Activated naive CD4-positive, alpha-beta T cell treated with anti-CD3 and anti-CD28 coated beads, Interleukin-2, amount 50 U/mL, for 72 hours (primary cell): ENCODE results near the gene MALAT1. TPM values are rescaled to one million over a fixed set of nuclear protein-coding genes. Genes with fewer than 3 reads are reported as not detected.
A peak's percentile ranks its signal among the peaks of the same experiment; 100 is the strongest.

Source experiments
- ATAC-seq, 2 donors: fragments of 150-1000 bp; cut with Tn5 transposase; 2 replicates each; pipeline ENCODE4 v1.10.0; 2021; ENCODE audit warnings: mild to moderate bottlenecking in 2 of 2, moderate library complexity in 2 of 2
- DNase-seq, 2 donors: peaks; one replicate each; pipeline ENCODE4 v3.0.0; 2021 to 2022; ENCODE audit warnings: low spot score in 2 of 2
- H3K27ac Mint-ChIP-seq, 2 donors: one replicate each; pipeline ENCODE4 v1.8.0; 2022; ENCODE audit warnings: mild to moderate bottlenecking in 2 of 2, mixed read lengths in 2 of 2
- H3K36me3 Mint-ChIP-seq, 2 donors: one replicate each; pipeline ENCODE4 v1.8.0; 2022; ENCODE audit warnings: mixed read lengths in 2 of 2
- H3K9me3 Mint-ChIP-seq, 2 donors: one replicate each; pipeline ENCODE4 v1.8.0; 2022; ENCODE audit warnings: mixed read lengths in 2 of 2
- total RNA-seq, 2 donors: library from RNA; stranded (reverse); gene quantifications; one replicate each; pipeline ENCODE4 v1.2.3, GENCODE V29; 2022

Gene MALAT1
- total RNA-seq, 2 donors from 2014 or later = 7,127 to 16,609 TPM

DNA sequence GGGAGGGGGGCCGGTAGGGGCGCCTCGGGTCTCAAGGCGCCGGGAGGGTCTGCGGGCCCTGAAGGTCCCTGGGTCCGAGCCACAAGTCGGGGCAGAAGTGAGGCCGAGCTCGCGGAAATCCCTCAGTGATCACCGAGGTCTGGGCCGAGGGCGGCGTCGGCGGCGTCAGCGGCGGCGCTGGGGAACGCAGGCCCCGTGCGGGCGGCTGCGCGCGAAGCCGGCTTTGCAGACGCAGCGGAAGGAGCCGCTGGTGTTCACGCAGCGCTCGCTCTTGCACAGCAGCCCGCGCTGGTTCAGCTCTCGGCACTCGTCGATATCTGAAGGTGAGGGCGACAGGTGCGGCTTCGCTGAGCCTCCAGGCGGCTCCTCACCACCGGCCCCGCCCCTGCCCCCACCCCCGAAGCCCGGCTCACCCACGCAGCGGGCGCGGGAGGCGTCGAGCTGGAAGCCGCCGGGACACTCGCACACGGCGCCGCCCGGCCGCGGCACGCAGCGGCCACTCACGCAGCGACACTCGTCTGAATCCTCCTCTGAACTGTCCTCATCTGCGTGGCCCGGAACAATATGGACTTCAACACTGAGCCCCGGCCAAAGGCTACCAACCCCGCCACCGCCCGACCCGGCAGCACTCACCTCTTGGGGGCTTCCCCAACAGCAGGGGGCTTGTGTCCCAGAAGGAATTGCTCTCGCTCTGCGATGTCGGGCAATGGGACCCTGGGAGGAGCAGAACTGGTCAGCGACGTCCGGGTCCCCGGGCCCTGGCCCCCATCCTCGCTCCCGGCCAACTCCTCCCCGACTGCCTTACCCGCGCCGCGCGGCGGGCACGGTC is 40.3 kb downstream of the MALAT1 start:
- no peaks in the 10 kb centered on the region for H3K36me3 Mint-ChIP-seq
- ATAC-seq (no peak), DNase-seq (peak in 1 of 2 donors; percentile 59)
- no peaks in the 10 kb centered on the region for H3K9me3 Mint-ChIP-seq
- H3K27ac Mint-ChIP-seq = no peak overlapping the region

- DNase-seq (peak in 1 of 2 donors; percentile 70), ATAC-seq (peak in 1 of 2 donors; percentile 77)
- Mint-ChIP-seq H3K27ac (no peak overlapping the region), H3K36me3 (no peaks in the 10 kb centered on the region), H3K9me3 (no peaks in the 10 kb centered on the region)
Observed at GRCh38 chr11:65539744-65540289, 41.0 kb downstream of the MALAT1 start.

GRCh38 chr11:65540290-65541092 is 41.6 kb downstream of the MALAT1 start:
- peak; percentile 83 to 90 for ATAC-seq
- Mint-ChIP-seq H3K36me3 (no peaks in the 10 kb centered on the region), H3K9me3 (no peaks in the 10 kb centered on the region), H3K27ac (peak overlapping the region; percentile 68)
- peak; percentile 87 to 93 for DNase-seq

DNA sequence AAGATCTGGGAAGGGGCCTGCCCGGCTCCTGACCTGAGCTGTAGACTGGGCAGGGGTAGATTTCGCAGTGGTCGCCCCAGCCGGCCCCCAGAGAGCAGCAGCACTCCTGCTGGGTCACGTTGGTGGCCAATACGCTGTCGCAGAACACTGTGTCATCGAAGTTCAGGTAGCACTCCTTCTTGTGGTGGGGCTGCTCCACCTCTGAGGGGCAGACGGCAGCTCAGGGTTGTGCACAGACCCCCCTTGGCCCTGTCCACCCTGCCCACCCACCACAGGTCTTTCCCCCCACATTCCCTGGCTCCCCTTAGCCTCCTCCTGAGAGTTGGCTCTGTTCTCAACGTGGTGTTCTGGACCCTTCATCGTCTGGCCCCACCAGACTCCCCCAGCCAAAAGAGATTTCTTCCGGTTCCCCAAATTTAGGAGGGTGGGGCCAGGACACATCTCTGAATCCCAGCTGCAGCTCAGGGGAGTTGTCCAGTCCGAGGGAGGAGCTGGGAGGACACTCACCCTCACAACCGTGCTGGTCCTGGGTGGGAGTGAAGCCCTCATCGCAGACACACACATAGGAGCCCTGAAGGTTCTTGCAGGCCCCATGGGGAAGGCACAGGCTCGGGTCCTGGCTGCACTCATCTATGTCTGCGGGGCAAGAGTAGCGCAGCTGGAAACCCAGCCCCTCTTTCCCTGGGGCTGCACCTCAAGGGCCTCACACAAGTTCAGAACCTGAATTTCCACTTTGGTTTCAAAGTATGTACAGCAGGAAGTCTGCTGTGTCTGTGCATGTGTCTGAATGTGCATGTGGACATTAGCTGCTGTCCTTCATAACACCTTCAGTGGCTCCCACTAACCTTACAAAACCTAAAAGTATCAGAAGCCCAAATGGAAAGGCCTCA is 42.5 kb downstream of the MALAT1 start:
- H3K27ac Mint-ChIP-seq = peak overlapping the region; percentile 68 to 88
- no peaks in the 10 kb centered on the region for H3K36me3 Mint-ChIP-seq
- DNase-seq (no peak), ATAC-seq (no peak)
- H3K9me3 Mint-ChIP-seq = no peaks in the 10 kb centered on the region

- Mint-ChIP-seq H3K27ac (no peak overlapping the region), H3K36me3 (no peaks in the 10 kb centered on the region)
Observed at GRCh38 chr11:65542738-65543390, 44.0 kb downstream of the MALAT1 start.

GRCh38 chr11:65545853-65546216 is 47.0 kb downstream of the MALAT1 start:
- H3K36me3 Mint-ChIP-seq = peaks cover 0 to 10% of the 10 kb centered on the region in 2 donors
- no peak for DNase-seq
- no peaks in the 10 kb centered on the region for H3K9me3 Mint-ChIP-seq
- ATAC-seq = peak in 1 of 2 donors; percentile 0
- H3K27ac Mint-ChIP-seq = peak overlapping the region in 1 of 2 donors; percentile 84

More at GRCh38 chr11:65542738-65543390, 44.0 kb downstream of the MALAT1 start:
- DNase-seq (no peak), ATAC-seq (no peak)
- H3K9me3 Mint-ChIP-seq = no peaks in the 10 kb centered on the region

DNA sequence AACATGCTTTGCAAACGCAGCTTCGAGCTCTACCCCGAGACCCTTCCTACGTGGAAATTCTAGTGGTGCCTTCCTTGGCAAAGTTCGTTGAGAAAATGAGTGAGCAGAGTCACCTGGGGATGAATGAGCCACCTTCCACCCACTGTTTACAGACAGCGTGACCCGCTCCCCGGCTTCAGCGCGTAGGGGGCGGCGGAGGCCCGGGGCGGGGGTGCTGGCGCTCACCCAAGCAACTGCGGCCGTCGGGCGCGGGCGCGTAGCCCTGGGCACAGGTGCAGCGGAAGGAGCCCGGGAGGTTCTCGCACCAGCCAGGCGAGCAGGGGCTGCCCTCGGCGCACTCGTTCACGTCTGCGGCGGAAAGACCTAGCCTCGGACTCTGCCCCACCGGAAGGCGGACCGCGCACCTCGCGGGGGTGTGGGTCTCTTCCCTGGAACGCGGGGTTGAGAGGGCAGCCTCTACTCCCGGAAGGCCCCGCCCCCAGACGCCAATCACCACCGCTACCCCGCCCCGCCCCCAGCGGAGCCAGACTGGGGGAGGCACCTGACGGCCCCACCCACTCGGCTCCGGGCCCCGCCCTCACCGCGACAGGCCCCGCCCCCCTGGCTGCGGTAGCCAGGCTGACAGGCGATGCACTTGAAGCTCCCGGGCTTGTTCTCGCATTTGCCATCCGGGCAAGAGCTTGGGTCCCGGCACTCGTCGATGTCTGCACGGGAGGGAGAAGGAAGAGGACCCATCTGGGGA is 47.5 kb downstream of the MALAT1 start:
- peak; percentile 84 to 92 for ATAC-seq
- H3K36me3 Mint-ChIP-seq = peaks cover 0 to 16% of the 10 kb centered on the region in 2 donors
- no peaks in the 10 kb centered on the region for H3K9me3 Mint-ChIP-seq
- peak; percentile 96 to 100 for DNase-seq
- peak overlapping the region in 1 of 2 donors; percentile 84 for H3K27ac Mint-ChIP-seq

- Mint-ChIP-seq H3K27ac (no peak overlapping the region), H3K9me3 (no peaks in the 10 kb centered on the region), H3K36me3 (peaks cover 0 to 22% of the 10 kb centered on the region in 2 donors)
- DNase-seq (no peak), ATAC-seq (no peak)
Observed at GRCh38 chr11:65547446-65548125, 48.7 kb downstream of the MALAT1 start.

DNA sequence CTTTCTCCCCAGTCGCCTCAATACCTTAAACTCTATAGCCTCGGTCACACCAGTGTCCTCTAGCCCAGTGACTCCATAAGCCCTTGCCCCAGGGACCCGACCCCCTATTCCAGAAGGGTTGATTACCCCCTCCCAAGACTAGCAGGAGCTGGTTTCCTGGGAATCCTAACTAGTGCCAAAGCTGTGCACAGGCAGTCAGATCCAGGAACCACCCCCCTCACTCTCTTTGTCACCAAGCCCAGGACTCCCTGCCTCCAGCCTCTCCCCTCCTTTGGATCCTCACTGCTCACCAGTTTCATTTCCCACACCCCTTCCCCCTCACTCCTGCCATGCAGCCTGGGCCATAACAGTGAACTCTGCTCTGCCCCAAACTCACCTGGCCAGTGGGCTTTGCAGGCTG is 49.5 kb downstream of the MALAT1 start:
- DNase-seq (no peak), ATAC-seq (no peak)
- H3K27ac Mint-ChIP-seq = peak overlapping the region in 1 of 2 donors; percentile 88
- H3K36me3 Mint-ChIP-seq = peaks cover 0 to 22% of the 10 kb centered on the region in 2 donors
- H3K9me3 Mint-ChIP-seq = no peaks in the 10 kb centered on the region

GRCh38 chr11:65549096-65549495 is 50.3 kb downstream of the MALAT1 start:
- no peak for DNase-seq
- H3K36me3 Mint-ChIP-seq = peaks cover 0 to 22% of the 10 kb centered on the region in 2 donors
- ATAC-seq = no peak
- H3K9me3 Mint-ChIP-seq = no peaks in the 10 kb centered on the region
- no peak overlapping the region for H3K27ac Mint-ChIP-seq

GRCh38 chr11:65551572-65552387 is 52.9 kb downstream of the MALAT1 start:
- DNase-seq (peak in 1 of 2 donors; percentile 71), ATAC-seq (peak; percentile 52 to 54)
- H3K27ac Mint-ChIP-seq = peak overlapping the region; percentile 62 to 73
- no peaks in the 10 kb centered on the region for H3K9me3 Mint-ChIP-seq
- H3K36me3 Mint-ChIP-seq = peaks cover 0 to 22% of the 10 kb centered on the region in 2 donors

- DNase-seq = no peak
- Mint-ChIP-seq H3K9me3 (no peaks in the 10 kb centered on the region), H3K36me3 (peaks cover 0 to 22% of the 10 kb centered on the region in 2 donors), H3K27ac (peak overlapping the region in 1 of 2 donors; percentile 62)
- ATAC-seq = no peak
Observed at GRCh38 chr11:65552388-65552951, 53.6 kb downstream of the MALAT1 start.

DNA sequence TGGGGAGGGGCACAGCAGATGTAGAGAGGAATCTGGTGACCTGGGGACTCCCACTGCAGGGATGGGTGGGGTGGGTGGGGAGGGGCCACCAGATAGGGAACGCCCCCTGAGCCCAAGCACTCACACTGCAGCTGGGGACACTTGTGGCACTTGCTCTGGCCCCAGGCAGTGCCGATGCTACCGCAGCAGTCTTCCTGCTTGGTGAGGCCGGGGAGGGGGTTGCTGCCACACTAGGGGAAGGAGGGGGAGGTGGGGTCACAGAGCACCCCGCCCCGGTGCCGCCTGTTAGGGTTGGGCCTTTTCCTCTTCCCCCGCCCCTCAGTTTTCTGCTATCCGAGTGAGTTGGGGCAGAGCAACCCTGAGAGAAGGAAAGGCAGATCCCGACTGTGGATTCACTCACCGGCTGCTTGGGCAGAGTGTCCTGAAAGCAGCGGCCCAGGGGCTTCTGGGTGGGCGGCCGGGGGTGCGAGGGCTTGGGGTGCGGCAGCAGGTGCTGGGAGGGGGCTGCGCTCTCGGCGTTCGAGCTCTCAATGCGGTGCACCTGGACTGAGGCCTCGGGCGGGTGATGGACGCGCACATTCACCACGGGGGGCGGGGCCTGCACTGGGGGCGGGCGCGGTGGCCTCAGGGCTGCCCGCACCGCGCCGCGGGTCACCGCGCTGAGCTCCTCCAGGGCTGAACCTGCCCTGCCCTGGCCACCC is 54.6 kb downstream of the MALAT1 start:
- ATAC-seq = peak; percentile 28 to 70
- peak; percentile 61 to 77 for DNase-seq
- Mint-ChIP-seq H3K27ac (no peak overlapping the region), H3K9me3 (no peaks in the 10 kb centered on the region), H3K36me3 (peaks cover 0 to 22% of the 10 kb centered on the region in 2 donors)
